Measurements from ENCODE around the gene CFAP69. TPM values are rescaled to one million over a fixed set of nuclear protein-coding genes. Genes with fewer than 3 reads are reported as not detected.

Gene CFAP69
- total RNA-seq, 1 donor from 2014 or later, result 0.86 TPM

- Mint-ChIP-seq H3K27ac (ENCODE audit: unreplicated experiment) (no peak overlapping the region), H3K4me1 (ENCODE audit: unreplicated experiment) (peaks cover 8% of the 10 kb centered on the region)
Observed at GRCh38 chr7:90216080-90216674, 28.8 kb upstream of the CFAP69 start.

GRCh38 chr7:90216771-90217170 lies 28.2 kb upstream of the CFAP69 start:
- Mint-ChIP-seq H3K4me3 (ENCODE audit: unreplicated experiment) (no peak overlapping the region), H3K4me1 (ENCODE audit: unreplicated experiment) (peaks cover 4% of the 10 kb centered on the region), H3K36me3 (ENCODE audit: unreplicated experiment) (no peaks in the 10 kb centered on the region), H3K27me3 (ENCODE audit: unreplicated experiment) (peaks cover 38% of the 10 kb centered on the region), H3K27ac (ENCODE audit: unreplicated experiment) (no peak overlapping the region), H3K9me3 (ENCODE audit: unreplicated experiment) (no peaks in the 10 kb centered on the region)
- TF ChIP-seq, protein P1, sequence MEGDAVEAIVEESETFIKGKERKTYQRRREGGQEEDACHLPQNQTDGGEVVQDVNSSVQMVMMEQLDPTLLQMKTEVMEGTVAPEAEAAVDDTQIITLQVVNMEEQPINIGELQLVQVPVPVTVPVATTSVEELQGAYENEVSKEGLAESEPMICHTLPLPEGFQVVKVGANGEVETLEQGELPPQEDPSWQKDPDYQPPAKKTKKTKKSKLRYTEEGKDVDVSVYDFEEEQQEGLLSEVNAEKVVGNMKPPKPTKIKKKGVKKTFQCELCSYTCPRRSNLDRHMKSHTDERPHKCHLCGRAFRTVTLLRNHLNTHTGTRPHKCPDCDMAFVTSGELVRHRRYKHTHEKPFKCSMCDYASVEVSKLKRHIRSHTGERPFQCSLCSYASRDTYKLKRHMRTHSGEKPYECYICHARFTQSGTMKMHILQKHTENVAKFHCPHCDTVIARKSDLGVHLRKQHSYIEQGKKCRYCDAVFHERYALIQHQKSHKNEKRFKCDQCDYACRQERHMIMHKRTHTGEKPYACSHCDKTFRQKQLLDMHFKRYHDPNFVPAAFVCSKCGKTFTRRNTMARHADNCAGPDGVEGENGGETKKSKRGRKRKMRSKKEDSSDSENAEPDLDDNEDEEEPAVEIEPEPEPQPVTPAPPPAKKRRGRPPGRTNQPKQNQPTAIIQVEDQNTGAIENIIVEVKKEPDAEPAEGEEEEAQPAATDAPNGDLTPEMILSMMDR (IDR thresholded peaks at IDR 0.05), result no peak
- DNase-seq (ENCODE audit: extremely low spot score, unreplicated experiment), result no peak

More at GRCh38 chr7:90216080-90216674, 28.8 kb upstream of the CFAP69 start:
- peaks cover 35% of the 10 kb centered on the region for H3K27me3 Mint-ChIP-seq (ENCODE audit: unreplicated experiment)
- DNase-seq (ENCODE audit: extremely low spot score, unreplicated experiment), result no peak
- no peaks in the 10 kb centered on the region for H3K36me3 Mint-ChIP-seq (ENCODE audit: unreplicated experiment)
- TF ChIP-seq, protein P1 (IDR thresholded peaks at IDR 0.05), result no peak
- no peaks in the 10 kb centered on the region for H3K9me3 Mint-ChIP-seq (ENCODE audit: unreplicated experiment)
- no peak overlapping the region for H3K4me3 Mint-ChIP-seq (ENCODE audit: unreplicated experiment)

- no peak overlapping the region for H3K27ac Mint-ChIP-seq (ENCODE audit: unreplicated experiment)
- no peaks in the 10 kb centered on the region for H3K9me3 Mint-ChIP-seq (ENCODE audit: unreplicated experiment)
- H3K27me3 Mint-ChIP-seq (ENCODE audit: unreplicated experiment), result peaks cover 42% of the 10 kb centered on the region
- H3K4me1 Mint-ChIP-seq (ENCODE audit: unreplicated experiment), result no peaks in the 10 kb centered on the region
- no peaks in the 10 kb centered on the region for H3K36me3 Mint-ChIP-seq (ENCODE audit: unreplicated experiment)
- TF ChIP-seq, protein P1 (IDR thresholded peaks at IDR 0.05), result no peak
- no peak for DNase-seq (ENCODE audit: extremely low spot score, unreplicated experiment)
- no peak overlapping the region for H3K4me3 Mint-ChIP-seq (ENCODE audit: unreplicated experiment)
Observed at GRCh38 chr7:90222390-90222789, 22.6 kb upstream of the CFAP69 start.

DNA sequence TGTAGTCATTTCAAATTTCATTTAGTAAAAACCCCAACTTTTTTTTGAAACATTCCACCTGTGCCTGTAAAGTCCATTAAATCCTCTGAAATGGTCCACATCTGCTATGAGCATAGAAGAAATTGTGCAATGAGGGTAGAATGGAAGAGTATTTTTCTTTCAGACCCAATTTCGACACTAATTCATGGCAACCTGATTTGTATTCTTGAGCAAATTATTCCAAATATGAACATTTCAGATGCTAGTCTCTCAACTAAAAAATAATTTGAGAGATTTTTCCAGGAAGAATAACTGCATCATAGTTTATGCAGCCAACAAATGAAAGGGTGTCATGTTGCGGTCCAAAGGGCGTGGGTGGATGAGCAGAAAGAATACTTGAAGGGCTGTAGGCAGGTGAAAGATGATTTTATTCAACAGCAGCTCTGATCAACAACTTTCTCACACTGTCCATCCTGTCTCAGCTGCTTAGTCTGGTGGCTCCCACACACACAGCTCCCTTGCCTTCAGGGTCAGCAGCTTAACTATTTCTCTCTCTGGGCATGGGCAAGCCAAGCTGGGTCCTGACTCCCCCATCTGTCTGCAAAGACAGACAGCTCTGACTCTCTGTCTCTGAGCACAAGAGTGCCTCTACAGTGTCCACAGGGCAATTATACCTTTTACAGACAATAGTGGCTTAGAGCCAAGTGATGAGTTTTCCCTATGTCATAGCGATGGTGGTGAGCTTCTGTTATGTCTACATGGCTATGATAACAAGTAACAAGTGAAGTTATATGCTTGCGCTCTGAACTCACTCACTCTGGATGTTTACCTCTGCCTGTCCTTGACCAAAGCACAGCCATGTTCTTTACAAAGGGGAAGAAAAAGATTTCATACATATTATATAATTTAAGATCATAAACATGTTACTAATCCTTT lies 21.9 kb upstream of the CFAP69 start:
- Mint-ChIP-seq H3K27me3 (ENCODE audit: unreplicated experiment) (peaks cover 37% of the 10 kb centered on the region), H3K9me3 (ENCODE audit: unreplicated experiment) (no peaks in the 10 kb centered on the region), H3K4me1 (ENCODE audit: unreplicated experiment) (no peaks in the 10 kb centered on the region), H3K36me3 (ENCODE audit: unreplicated experiment) (no peaks in the 10 kb centered on the region), H3K4me3 (ENCODE audit: unreplicated experiment) (no peak overlapping the region), H3K27ac (ENCODE audit: unreplicated experiment) (no peak overlapping the region)
- TF ChIP-seq, protein P1 (IDR thresholded peaks at IDR 0.05), result no peak
- DNase-seq (ENCODE audit: extremely low spot score, unreplicated experiment), result no peak

DNA sequence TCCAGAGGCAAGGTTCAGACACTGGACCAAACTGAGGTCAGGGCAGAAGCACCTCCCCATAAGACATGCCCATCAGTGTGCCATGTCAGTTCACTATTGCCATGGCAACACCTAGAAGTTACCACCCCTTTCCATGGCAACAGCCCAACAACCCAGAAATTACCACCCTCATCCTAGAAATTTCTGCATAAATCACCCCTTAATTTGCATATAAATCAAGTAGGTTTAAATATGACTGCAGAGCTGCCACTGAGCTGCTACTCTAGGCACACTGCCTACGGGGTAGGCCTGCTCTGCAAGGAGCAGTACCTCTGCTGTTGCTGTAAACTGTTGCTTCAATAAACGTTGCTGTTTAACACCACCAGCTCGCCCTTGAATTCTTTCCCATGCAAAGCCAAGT lies 20.8 kb upstream of the CFAP69 start:
- TF ChIP-seq, protein P1 (IDR thresholded peaks at IDR 0.05), result no peak
- no peaks in the 10 kb centered on the region for H3K36me3 Mint-ChIP-seq (ENCODE audit: unreplicated experiment)
- no peak for DNase-seq (ENCODE audit: extremely low spot score, unreplicated experiment)
- H3K27me3 Mint-ChIP-seq (ENCODE audit: unreplicated experiment), result peaks cover 44% of the 10 kb centered on the region
- no peak overlapping the region for H3K27ac Mint-ChIP-seq (ENCODE audit: unreplicated experiment)
- H3K4me1 Mint-ChIP-seq (ENCODE audit: unreplicated experiment), result no peaks in the 10 kb centered on the region
- no peaks in the 10 kb centered on the region for H3K9me3 Mint-ChIP-seq (ENCODE audit: unreplicated experiment)
- H3K4me3 Mint-ChIP-seq (ENCODE audit: unreplicated experiment), result no peak overlapping the region
